ENCODE results near the gene APBA2.

Gene APBA2

GRCh38 chr15:28895566-28895965 lies 9.8 kb downstream of the APBA2 start:
- no peaks in the 10 kb centered on the region for H3K36me3 ChIP-seq
- no peaks in the 10 kb centered on the region for H3K27me3 ChIP-seq
- no peak overlapping the region for H3K4me3 ChIP-seq (ENCODE audit: low read depth, low read length)
- no peaks in the 10 kb centered on the region for H3K9me3 ChIP-seq
- peaks cover 8% of the 10 kb centered on the region for H3K4me1 ChIP-seq
- TF ChIP-seq CTCF (IDR thresholded peaks at IDR 0.05; ENCODE audit: low read depth, low read length) = no peak
- DNase-seq = no peak

- Histone ChIP-seq H3K4me3 (ENCODE audit: low read depth, low read length) (no peak overlapping the region), H3K9me3 (no peaks in the 10 kb centered on the region), H3K4me1 (peaks cover 8% of the 10 kb centered on the region), H3K27me3 (no peaks in the 10 kb centered on the region), H3K36me3 (no peaks in the 10 kb centered on the region)
- no peak for TF ChIP-seq CTCF (IDR thresholded peaks at IDR 0.05; ENCODE audit: low read depth, low read length)
- no peak for DNase-seq
These were observed 11.2 kb downstream of the APBA2 start for GRCh38 chr15:28896951-28897350.

- H3K9me3 ChIP-seq = no peaks in the 10 kb centered on the region
- DNase-seq = peak; percentile 59
- peaks cover 8% of the 10 kb centered on the region for H3K4me1 ChIP-seq
- H3K36me3 ChIP-seq = no peaks in the 10 kb centered on the region
- no peaks in the 10 kb centered on the region for H3K27me3 ChIP-seq
- no peak for TF ChIP-seq CTCF (IDR thresholded peaks at IDR 0.05; ENCODE audit: low read depth, low read length)
- H3K4me3 ChIP-seq (ENCODE audit: low read depth, low read length) = no peak overlapping the region
These were observed 12.2 kb downstream of the APBA2 start for GRCh38 chr15:28897861-28898585.

- no peak for TF ChIP-seq CTCF (IDR thresholded peaks at IDR 0.05; ENCODE audit: low read depth, low read length)
- Histone ChIP-seq H3K27me3 (no peaks in the 10 kb centered on the region), H3K9me3 (no peaks in the 10 kb centered on the region), H3K4me3 (ENCODE audit: low read depth, low read length) (no peak overlapping the region), H3K36me3 (no peaks in the 10 kb centered on the region), H3K4me1 (peaks cover 8% of the 10 kb centered on the region)
- no peak for DNase-seq
These were observed 13.4 kb downstream of the APBA2 start for GRCh38 chr15:28899061-28899738.

GRCh38 chr15:28900041-28900891 lies 14.5 kb downstream of the APBA2 start:
- peaks cover 8% of the 10 kb centered on the region for H3K4me1 ChIP-seq
- no peak overlapping the region for H3K4me3 ChIP-seq (ENCODE audit: low read depth, low read length)
- H3K9me3 ChIP-seq = no peaks in the 10 kb centered on the region
- no peaks in the 10 kb centered on the region for H3K27me3 ChIP-seq
- DNase-seq = no peak
- no peaks in the 10 kb centered on the region for H3K36me3 ChIP-seq
- no peak for TF ChIP-seq CTCF (IDR thresholded peaks at IDR 0.05; ENCODE audit: low read depth, low read length)

Measured in BE2C (cell line).